Mesenchymal stem cell (in vitro differentiated cells and primary cell): Measurements from ENCODE around the gene CNOT6.

Source experiments
- DNase-seq: peaks from one replicate; pipeline ENCODE4 v3.0.0-alpha.2; 2013
- H2AFZ ChIP-seq: one replicate; pipeline ENCODE4 v1.6.1; 2013; ENCODE audit warnings: low read depth, mild to moderate bottlenecking, control low read depth, inconsistent platforms, low read length, moderate library complexity
- H2AK5ac ChIP-seq: 2 replicates; pipeline ENCODE4 v1.6.1; 2013; ENCODE audit warnings: low read length, moderate library complexity, mild to moderate bottlenecking, inconsistent platforms; ENCODE audit not compliant: severe bottlenecking
- H2BK120ac ChIP-seq: one replicate; pipeline ENCODE4 v1.6.1; 2013; ENCODE audit warnings: low read depth, mild to moderate bottlenecking, inconsistent platforms, low read length, moderate library complexity
- H2BK12ac ChIP-seq, 2 experiments: one replicate each; pipeline ENCODE4 v1.6.1; 2013; ENCODE audit warnings: inconsistent platforms in 2 of 2, low read length in 2 of 2, mild to moderate bottlenecking in 2 of 2, moderate library complexity in 2 of 2, control low read depth in 1 of 2
- H2BK15ac ChIP-seq: one replicate; pipeline ENCODE4 v1.6.1; 2013; ENCODE audit warnings: mild to moderate bottlenecking, low read depth, inconsistent platforms; ENCODE audit not compliant: poor library complexity, severe bottlenecking
- H2BK5ac ChIP-seq: 2 replicates; pipeline ENCODE4 v1.6.1; 2013; ENCODE audit warnings: low read depth, mild to moderate bottlenecking, low read length, control low read depth, inconsistent platforms; ENCODE audit not compliant: poor library complexity, severe bottlenecking
- H3K14ac ChIP-seq, 2 experiments: one replicate each; pipeline ENCODE4 v1.6.1; 2013; ENCODE audit warnings: inconsistent platforms in 2 of 2, low read length in 2 of 2, control low read depth in 1 of 2, mild to moderate bottlenecking in 1 of 2, moderate library complexity in 1 of 2
- H3K18ac ChIP-seq, 2 experiments: one replicate each; pipeline ENCODE4 v1.6.1; 2013; ENCODE audit warnings: inconsistent platforms in 2 of 2, low read length in 2 of 2, control low read depth in 1 of 2, low read depth in 1 of 2, mild to moderate bottlenecking in 1 of 2
- H3K23ac ChIP-seq, 2 experiments: one replicate each; pipeline ENCODE4 v1.6.1; 2013; ENCODE audit warnings: inconsistent platforms in 2 of 2, low read length in 2 of 2, mild to moderate bottlenecking in 2 of 2, moderate library complexity in 2 of 2, control low read depth in 1 of 2
- H3K27ac ChIP-seq: 2 replicates; pipeline ENCODE4 v1.5.1; 2013; ENCODE audit warnings: mild to moderate bottlenecking, moderate library complexity, low read length, control low read depth, inconsistent platforms; ENCODE audit not compliant: poor library complexity, severe bottlenecking
- H3K27me3 ChIP-seq, 2 experiments: 2 replicates each; pipeline versions ENCODE4 v1.6.1 to v1.7.0; 2013; ENCODE audit warnings: low read length in 2 of 2, mild to moderate bottlenecking in 2 of 2, moderate library complexity in 2 of 2, control low read depth in 1 of 2, inconsistent platforms in 1 of 2; ENCODE audit not compliant: control insufficient read depth in 1 of 2, insufficient read depth in 1 of 2
- H3K36me3 ChIP-seq, 2 experiments: 2 replicates each; pipeline versions ENCODE4 v1.6.1 to v1.7.0; 2013; ENCODE audit warnings: low read length in 2 of 2, control low read depth in 1 of 2, inconsistent platforms in 1 of 2, low read depth in 1 of 2, mild to moderate bottlenecking in 1 of 2; ENCODE audit not compliant: insufficient read depth in 2 of 2, control insufficient read depth in 1 of 2
- H3K4ac ChIP-seq, 2 experiments: one replicate each; pipeline ENCODE4 v1.6.1; 2013; ENCODE audit warnings: inconsistent platforms in 2 of 2, low read length in 2 of 2, mild to moderate bottlenecking in 2 of 2, moderate library complexity in 2 of 2, control low read depth in 1 of 2, low read depth in 1 of 2
- H3K4me1 ChIP-seq: 2 replicates; pipeline ENCODE4 v1.6.1; 2013; ENCODE audit warnings: low read depth, low read length, control low read depth; ENCODE audit not compliant: control insufficient read depth, insufficient read depth
- H3K4me2 ChIP-seq: 2 replicates; pipeline ENCODE4 v1.6.1; 2013; ENCODE audit warnings: low read length, mild to moderate bottlenecking, inconsistent platforms; ENCODE audit not compliant: poor library complexity, severe bottlenecking
- H3K4me3 ChIP-seq, 2 experiments: 2 replicates each; pipeline versions ENCODE4 v1.5.1 to v1.7.0; 2013; ENCODE audit warnings: low read length in 2 of 2, mild to moderate bottlenecking in 2 of 2, control low read depth in 1 of 2, low read depth in 1 of 2; ENCODE audit not compliant: insufficient read depth in 1 of 2
- H3K79me1 ChIP-seq: replicated peaks from 2 replicates; pipeline ENCODE4 v1.6.1; 2013; ENCODE audit warnings: mild to moderate bottlenecking, control low read depth, low read length, inconsistent platforms; ENCODE audit not compliant: poor library complexity, severe bottlenecking
- H3K9ac ChIP-seq: 2 replicates; pipeline ENCODE4 v1.7.0; 2013; ENCODE audit warnings: mild to moderate bottlenecking, low read length, moderate library complexity
- H3K9me3 ChIP-seq: 2 replicates; pipeline ENCODE4 v1.7.0; 2013; ENCODE audit warnings: mild to moderate bottlenecking, low read length; ENCODE audit not compliant: control insufficient read depth
- H4K8ac ChIP-seq: one replicate; pipeline ENCODE4 v1.6.1; 2013; ENCODE audit warnings: inconsistent platforms, mild to moderate bottlenecking, low read length, moderate library complexity
- H4K91ac ChIP-seq: one replicate; pipeline ENCODE4 v1.6.1; 2013; ENCODE audit warnings: mild to moderate bottlenecking, low read length, inconsistent platforms
- WGBS: methylation state at CpG from one replicate; pipeline ENCODE4 v1.1.7; 2013; ENCODE audit warnings: mixed read lengths; 5-methylcytosine and 5-hydroxymethylcytosine counted together

Gene CNOT6

DNA sequence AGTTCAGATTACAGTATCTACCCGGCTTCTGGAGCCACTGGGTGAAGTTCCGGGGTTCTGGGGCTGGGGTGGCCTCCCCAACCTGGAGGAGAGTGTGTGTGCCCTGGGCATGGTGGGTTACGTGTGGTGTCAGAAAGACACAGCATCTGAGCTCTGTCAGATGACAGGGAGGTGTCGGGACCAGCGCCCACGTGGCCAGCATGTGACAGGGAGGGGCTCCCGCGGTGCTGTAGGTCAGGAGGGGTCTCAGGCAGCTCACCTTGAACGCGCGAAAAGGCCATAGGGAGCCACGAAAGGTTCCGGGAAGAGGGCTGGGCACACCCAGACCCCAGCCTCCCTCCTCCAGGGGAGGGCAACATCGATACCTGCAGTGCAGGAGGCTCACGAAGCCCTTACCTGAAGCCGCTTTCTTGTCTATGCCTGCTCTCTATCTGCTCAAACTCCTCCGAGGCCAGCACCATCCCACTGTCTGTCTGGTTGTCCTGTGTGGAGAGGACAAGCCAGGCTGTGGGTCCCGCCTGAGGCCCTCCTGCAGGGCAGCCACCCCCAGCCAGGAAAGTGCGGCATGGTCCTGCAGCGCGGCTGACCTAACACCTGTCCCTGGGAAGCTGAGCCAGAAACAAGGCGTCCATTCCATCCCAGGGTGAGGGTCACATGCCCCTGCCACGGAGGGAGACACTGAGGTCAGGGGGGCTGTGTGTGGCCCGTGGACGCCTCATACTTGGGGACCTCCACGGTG, 114.6 kb downstream of the CNOT6 start:
- no peak overlapping the region for H2BK12ac ChIP-seq
- H3K4me2 ChIP-seq, result no peak overlapping the region
- no peak overlapping the region for H3K14ac ChIP-seq
- peaks cover 5% of the 10 kb centered on the region for H3K4me1 ChIP-seq
- no peaks in the 10 kb centered on the region for H3K79me1 ChIP-seq
- H3K4me3 ChIP-seq, result no peak overlapping the region
- H3K36me3 ChIP-seq, result no peaks in the 10 kb centered on the region
- no peak overlapping the region for H3K23ac ChIP-seq
- H3K9me3 ChIP-seq, result no peaks in the 10 kb centered on the region
- peaks cover 3 to 38% of the 10 kb centered on the region in 2 experiments for H3K27me3 ChIP-seq
- H2AK5ac ChIP-seq, result no peak overlapping the region
- no peak overlapping the region for H2BK5ac ChIP-seq
- no peak overlapping the region for H2BK120ac ChIP-seq
- 92% methylated on average over 26 of the region's 26 CpGs for WGBS
- no peak overlapping the region for H3K27ac ChIP-seq
- H4K8ac ChIP-seq, result no peak overlapping the region
- no peak overlapping the region for H3K18ac ChIP-seq
- no peak overlapping the region for H3K4ac ChIP-seq
- H2AFZ ChIP-seq, result no peak overlapping the region
- DNase-seq, result no peak
- H4K91ac ChIP-seq, result no peak overlapping the region
- H3K9ac ChIP-seq, result no peak overlapping the region
- H2BK15ac ChIP-seq, result no peak overlapping the region

- Histone ChIP-seq H2BK120ac (no peak overlapping the region), H2AFZ (no peak overlapping the region), H2BK5ac (no peak overlapping the region), H2BK12ac (no peak overlapping the region), H3K27ac (no peak overlapping the region), H3K4me1 (peaks cover 5% of the 10 kb centered on the region), H3K27me3 (peaks cover 0 to 33% of the 10 kb centered on the region in 2 experiments), H4K8ac (no peak overlapping the region), H3K23ac (no peak overlapping the region), H3K4me3 (no peak overlapping the region), H4K91ac (no peak overlapping the region), H3K4ac (no peak overlapping the region), H2AK5ac (no peak overlapping the region), H3K36me3 (no peaks in the 10 kb centered on the region), H3K14ac (no peak overlapping the region), H3K79me1 (no peaks in the 10 kb centered on the region), H3K4me2 (no peak overlapping the region), H2BK15ac (no peak overlapping the region), H3K9me3 (no peaks in the 10 kb centered on the region), H3K18ac (no peak overlapping the region), H3K9ac (no peak overlapping the region)
- WGBS, result 91% methylated on average over 15 of the region's 15 CpGs
- no peak for DNase-seq
These were observed 115.2 kb downstream of the CNOT6 start for GRCh38 chr5:180609386-180609785.

- Histone ChIP-seq H2BK15ac (no peak overlapping the region), H3K27ac (no peak overlapping the region), H3K36me3 (no peaks in the 10 kb centered on the region), H3K4me3 (no peak overlapping the region), H3K27me3 (peaks cover 0 to 27% of the 10 kb centered on the region in 2 experiments), H3K4ac (no peak overlapping the region), H4K91ac (no peak overlapping the region), H2AK5ac (no peak overlapping the region), H3K18ac (no peak overlapping the region), H2BK5ac (no peak overlapping the region), H3K23ac (no peak overlapping the region), H3K9me3 (no peaks in the 10 kb centered on the region), H3K79me1 (no peaks in the 10 kb centered on the region), H4K8ac (no peak overlapping the region), H3K14ac (no peak overlapping the region), H3K4me2 (no peak overlapping the region), H3K9ac (no peak overlapping the region), H3K4me1 (peaks cover 5% of the 10 kb centered on the region), H2BK120ac (no peak overlapping the region), H2BK12ac (no peak overlapping the region), H2AFZ (no peak overlapping the region)
- DNase-seq, result no peak
- WGBS, result 80% methylated on average over 20 of the region's 23 CpGs
These were observed 115.8 kb downstream of the CNOT6 start for GRCh38 chr5:180609817-180610550.

- H4K91ac ChIP-seq, result no peak overlapping the region
- no peak overlapping the region for H3K27ac ChIP-seq
- H3K18ac ChIP-seq, result no peak overlapping the region
- no peaks in the 10 kb centered on the region for H3K9me3 ChIP-seq
- no peak for DNase-seq
- no peak overlapping the region for H2AK5ac ChIP-seq
- H3K79me1 ChIP-seq, result no peaks in the 10 kb centered on the region
- peaks cover 5% of the 10 kb centered on the region for H3K4me1 ChIP-seq
- H3K4me3 ChIP-seq, result no peak overlapping the region
- 90% methylated on average over 27 of the region's 30 CpGs for WGBS
- no peak overlapping the region for H2BK15ac ChIP-seq
- no peak overlapping the region for H2BK5ac ChIP-seq
- no peak overlapping the region for H3K4me2 ChIP-seq
- no peaks in the 10 kb centered on the region for H3K36me3 ChIP-seq
- H2AFZ ChIP-seq, result no peak overlapping the region
- H3K4ac ChIP-seq, result no peak overlapping the region
- H4K8ac ChIP-seq, result no peak overlapping the region
- no peak overlapping the region for H3K23ac ChIP-seq
- no peak overlapping the region for H3K9ac ChIP-seq
- H2BK12ac ChIP-seq, result no peak overlapping the region
- peaks cover 2 to 25% of the 10 kb centered on the region in 2 experiments for H3K27me3 ChIP-seq
- no peak overlapping the region for H2BK120ac ChIP-seq
- no peak overlapping the region for H3K14ac ChIP-seq
These were observed 117.1 kb downstream of the CNOT6 start for GRCh38 chr5:180611140-180611850.
